NCI-H524 (cell line): ENCODE data around the gene CCDC112.
"Not testable (repeated sequence)": the region's sequence is repeated elsewhere in the genome, so short reads cannot be mapped to it uniquely, and the experiment has no call there.

Source experiments
- DNase-seq, 2 experiments: peaks; one replicate each; lab custom pipeline; 2025; lab: John Stamatoyannopoulos, UW

CCDC112 gene, protein sequence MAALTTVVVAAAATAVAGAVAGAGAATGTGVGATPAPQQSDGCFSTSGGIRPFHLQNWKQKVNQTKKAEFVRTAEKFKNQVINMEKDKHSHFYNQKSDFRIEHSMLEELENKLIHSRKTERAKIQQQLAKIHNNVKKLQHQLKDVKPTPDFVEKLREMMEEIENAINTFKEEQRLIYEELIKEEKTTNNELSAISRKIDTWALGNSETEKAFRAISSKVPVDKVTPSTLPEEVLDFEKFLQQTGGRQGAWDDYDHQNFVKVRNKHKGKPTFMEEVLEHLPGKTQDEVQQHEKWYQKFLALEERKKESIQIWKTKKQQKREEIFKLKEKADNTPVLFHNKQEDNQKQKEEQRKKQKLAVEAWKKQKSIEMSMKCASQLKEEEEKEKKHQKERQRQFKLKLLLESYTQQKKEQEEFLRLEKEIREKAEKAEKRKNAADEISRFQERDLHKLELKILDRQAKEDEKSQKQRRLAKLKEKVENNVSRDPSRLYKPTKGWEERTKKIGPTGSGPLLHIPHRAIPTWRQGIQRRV

DNA sequence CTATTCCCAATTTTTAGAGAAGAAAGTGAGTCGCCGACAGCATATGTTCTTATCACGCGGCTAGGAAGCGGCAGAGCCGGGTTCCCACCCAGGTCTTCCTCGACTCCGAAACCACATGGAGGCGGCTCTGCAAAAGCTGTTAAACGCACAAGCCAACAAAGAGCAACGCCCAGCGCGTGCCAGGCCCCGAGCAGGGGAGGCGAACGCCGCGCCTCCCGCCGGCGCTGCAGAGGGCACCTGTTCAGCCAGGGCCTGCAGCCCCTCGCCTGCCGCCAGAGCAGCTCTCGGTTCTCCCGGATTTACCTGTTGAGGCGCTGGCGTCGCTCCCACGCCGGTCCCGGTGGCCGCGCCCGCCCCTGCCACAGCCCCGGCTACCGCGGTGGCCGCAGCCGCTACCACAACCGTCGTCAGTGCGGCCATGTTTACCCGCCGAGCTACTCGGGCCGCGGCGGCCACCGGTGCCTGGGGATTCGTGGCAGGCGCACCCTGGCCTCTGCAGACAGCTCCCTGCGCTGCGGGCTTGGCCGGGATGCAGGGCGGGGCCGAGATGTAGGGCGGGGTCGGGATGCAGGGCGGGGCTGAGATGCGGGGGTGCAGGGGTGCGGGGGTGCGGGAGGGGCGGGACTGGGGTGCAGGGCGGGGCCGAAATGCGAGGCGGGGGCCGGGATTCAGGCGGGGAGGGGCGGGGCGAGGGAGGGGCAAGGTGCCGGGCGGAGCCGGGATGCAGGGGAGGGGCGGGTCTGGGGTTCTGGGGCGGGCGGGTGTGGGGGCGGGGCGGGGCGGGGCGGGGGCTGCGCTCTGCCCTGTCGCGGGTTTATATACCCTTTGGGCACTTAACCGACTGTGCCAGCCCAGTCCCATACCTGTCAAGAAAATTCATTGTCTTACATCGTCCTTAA, at the start of gene CCDC112:
CCDC112 (minus strand) TSS at position 531 of the 899 bp plus-strand sequence; CDS start at position 420, 111 bp downstream.
- peak; percentile 35 to 67 for DNase-seq

DNA sequence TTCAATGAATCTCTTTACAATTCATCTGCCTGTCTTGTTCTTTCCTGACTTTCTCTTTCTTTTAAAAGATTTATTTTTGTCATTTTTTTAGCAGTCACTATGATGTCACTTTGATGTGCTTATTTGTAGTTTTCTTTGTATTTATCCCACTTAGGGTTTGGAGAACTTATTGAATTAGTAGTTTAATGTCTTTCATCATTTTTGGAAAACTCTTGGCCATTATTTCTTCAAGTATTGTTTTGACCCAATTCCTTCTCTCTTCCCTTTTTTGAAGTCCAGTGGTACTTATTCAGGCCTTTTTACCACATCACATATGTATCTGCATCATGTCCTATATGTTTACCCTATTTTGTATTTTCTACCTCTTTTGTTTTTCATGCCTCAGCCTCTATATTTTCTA, 48.9 kb upstream of the CCDC112 start:
- DNase-seq, result no peak

DNA sequence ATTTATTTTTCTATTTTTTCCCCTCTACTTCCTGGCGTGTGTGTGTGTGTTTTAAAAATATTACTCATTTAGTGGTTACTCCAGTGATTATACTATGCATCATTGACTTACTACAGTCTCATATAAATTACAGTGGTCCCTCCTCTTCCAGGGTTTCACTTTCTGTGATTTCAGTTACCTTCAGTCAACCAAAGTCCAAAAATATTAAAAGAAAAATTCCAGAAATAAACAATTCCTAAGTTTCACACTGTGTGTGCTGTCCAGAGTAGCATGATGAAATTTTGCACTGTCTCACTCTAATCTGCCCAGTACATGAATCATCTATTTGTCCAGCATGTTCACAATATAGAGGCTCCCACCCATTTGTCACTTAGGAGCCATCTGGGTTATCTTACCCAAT, 47.4 kb upstream of the CCDC112 start:
- DNase-seq, result no peak

DNA sequence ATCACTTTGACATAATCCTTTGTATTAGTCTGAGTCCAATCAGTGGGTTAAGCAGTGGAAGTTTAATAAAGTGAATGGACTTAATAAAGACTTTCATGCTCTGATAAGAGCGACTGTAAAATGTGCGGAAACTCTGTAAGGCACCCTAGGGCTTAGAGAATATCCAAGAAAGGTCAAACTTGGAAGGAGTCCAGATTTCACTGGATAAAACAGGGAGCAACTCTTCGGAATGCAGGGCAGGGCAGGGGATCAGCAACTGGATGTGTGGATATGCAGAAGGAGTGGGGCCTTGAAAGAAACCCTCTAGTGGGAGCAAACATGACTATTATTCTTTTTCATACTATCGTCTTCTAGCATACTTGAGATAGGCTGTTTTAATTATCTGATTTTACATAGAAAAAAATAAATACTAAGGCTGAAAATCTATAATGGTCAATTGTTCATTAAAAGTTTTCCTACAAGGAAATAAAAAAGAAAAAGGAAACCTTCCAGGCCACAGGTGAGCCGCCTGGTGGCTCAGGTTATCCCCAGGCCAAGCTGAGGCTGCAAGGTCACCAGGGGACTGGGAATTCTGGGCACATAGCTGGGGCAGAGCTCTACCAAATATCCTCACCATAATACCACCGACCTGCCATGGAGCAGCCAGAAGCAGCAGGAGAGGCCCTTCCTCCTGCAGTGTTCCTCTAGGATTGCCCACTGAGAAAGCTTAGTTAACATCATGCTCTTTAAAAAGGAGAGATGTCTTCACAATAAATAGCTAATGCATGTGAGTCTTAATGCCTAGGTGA, 46.3 kb upstream of the CCDC112 start:
- no peak for DNase-seq

DNA sequence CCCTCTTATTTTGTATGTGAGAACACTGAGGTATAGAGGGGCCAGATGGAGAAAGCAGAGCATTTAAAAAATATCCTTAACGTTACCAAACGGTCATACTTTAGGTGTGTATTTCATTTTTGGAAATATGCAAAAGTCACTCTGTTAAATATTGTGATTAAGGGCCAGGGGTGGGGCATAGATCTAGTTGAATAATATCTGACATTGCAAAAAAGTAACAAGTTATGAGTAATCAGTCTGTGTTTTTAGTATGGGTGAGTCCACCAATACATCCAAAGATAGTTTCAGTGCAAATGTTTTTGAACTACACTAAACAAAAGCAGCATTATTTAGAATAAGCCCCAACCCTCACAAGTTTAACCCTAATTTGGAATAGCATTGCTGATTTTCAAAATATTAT, 45.3 kb upstream of the CCDC112 start:
- no peak for DNase-seq

DNA sequence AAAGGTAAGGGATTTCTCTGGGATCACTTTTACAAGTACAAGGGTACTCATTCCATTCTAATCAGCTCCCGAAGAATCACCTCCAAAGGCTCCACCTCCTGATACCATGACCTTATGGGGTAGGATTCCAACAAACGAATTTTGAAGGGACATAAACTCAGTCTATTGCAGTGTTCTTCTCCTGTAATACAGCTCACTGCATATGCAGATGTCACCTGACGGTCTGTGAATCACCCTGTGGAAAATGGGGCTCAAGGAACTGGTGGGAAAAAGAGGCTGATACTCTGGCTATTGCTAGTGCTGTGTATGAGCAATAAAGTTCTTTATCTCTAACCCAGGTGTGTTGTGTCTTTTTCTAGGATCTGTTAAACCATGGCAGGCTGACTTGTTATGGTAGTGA, 42.4 kb upstream of the CCDC112 start:
- no peak for DNase-seq

DNA sequence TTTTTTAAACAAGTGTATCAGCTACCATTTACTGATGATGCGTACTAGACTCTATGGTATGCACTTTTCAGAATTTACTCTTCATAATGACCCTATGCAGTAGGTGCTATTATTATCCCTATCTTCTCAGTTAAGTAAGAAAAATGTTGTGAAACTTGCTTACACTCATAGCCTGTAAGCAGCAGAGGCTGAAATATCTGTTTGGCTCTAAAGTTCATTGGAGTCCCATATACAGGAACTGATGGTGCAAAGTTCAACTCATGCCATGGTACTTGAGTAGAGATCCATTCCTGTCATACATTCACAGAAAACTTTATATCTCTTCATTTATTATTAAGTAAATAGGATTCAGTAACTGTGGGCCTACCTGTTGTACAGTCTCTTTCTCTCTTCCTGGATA, 41.4 kb upstream of the CCDC112 start:
- DNase-seq, result no peak

DNA sequence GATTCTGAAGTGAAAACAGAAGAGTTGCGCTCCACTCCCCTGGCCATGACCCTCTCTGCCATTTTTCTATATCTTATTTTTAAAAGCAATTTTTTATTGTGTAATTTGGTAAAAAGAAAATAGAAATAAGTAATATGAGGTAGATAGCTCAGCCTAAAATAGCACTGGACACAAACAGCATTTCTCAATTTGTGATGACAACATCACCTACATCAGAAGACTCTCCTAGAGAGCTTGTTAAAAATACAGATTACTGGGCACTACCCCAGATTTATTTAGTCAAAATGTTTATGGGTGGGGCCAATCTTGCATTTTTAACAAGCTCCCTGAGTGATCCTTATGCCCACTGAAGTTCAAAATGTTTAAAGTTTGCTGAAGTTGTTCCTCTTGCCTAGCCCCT, 40.5 kb upstream of the CCDC112 start:
- no peak for DNase-seq

DNA sequence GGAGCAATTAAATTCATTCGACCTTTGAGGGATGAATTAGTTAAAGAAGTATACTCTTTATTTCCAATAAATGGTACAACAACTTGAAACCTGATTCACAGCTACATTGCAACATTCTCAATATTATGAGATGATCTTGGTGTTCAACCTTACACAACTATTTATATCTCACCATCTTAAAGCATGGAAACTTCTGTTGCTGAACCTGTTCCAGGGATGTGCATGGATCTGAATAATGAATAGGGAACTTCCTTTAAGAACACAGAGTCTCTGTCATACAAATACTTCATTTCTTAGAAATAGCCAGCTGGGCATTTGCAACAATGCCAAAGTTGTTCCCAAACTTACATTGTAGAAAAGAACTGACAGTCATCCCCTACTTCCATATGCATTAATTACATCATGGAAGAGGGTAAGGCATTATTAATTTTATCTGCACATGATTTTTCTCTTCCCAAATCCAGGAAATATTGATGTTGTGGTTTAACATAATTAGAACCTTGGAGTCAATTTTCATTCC, 39.8 kb upstream of the CCDC112 start:
- no peak for DNase-seq

DNA sequence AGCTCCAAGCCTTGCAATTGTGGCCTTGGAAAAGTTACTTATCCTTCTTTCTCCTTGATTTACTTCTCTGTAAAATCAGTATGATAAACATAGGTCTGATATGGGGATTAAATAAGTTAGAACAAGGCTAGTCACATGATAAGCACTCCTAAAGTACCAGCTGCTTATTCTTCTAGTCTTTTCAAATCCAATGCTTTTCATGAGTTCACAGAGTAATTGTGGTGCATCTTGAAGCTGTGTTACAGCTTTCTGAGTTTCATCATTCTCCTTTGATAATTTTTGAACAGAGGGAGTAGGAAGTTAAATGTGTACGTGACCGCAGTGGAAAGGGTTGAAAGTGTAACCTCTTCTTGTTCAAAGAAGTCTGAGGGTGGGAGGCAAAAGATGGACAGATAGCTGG, 38.8 kb upstream of the CCDC112 start:
- no peak for DNase-seq

DNA sequence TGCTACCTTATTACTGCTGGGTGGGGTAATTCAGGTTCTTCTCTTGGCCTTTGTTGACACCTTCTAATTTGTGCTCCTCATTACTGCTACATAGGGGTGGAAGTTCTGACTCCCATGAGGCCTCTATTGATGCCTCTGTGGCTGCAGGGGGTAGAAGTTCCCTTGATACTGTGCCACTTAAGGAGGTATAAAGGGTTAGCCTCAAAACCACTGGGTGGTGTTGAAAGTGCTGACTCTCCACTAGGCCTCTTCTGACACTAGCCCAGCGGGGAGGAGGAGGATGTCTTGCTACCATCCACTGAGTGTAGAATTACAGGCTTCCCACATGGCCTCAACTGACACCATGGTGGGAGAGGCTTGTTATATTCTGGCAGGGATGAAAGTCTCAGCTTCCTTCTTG, 36.7 kb upstream of the CCDC112 start:
- DNase-seq, result no peak

DNA sequence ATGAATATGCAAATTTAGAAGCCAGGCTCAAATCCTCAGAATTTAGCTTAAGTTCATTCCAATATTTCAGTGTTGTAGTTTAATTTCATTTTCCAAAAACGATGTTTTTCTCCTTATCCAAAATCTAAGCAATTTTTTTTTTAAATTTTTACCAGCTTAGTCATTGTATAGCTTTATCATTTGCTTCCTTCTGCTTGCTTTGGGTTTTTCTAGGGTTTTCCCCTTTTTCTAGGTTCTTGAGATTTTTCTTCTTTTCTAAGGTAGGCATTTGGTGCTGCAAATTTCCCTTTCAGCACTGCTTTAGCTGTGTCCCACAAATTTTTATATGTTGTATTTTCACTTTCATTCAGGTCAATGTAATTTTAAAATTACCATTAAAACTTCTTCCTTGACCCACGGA, 34.4 kb upstream of the CCDC112 start:
- no peak for DNase-seq

DNA sequence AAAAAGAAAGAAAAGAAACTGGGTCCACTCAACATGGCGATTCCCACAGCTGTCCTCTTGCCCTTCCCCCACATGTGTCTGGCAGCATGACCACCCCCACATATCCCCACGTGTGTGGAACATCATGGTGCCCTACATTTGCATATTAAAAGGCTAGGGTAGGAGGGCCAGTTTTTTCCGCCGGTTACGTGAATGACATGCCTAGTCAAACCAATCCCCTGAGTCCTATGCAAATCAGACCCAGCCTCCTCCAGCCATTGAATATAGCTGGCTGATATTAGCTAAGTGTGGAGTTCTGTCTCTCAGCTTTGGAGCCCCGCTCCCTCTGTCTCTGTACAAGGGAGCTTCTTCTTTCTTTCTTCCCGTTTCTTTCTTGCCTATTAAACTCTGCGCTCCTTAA, 33.0 kb upstream of the CCDC112 start:
- no peak for DNase-seq

DNA sequence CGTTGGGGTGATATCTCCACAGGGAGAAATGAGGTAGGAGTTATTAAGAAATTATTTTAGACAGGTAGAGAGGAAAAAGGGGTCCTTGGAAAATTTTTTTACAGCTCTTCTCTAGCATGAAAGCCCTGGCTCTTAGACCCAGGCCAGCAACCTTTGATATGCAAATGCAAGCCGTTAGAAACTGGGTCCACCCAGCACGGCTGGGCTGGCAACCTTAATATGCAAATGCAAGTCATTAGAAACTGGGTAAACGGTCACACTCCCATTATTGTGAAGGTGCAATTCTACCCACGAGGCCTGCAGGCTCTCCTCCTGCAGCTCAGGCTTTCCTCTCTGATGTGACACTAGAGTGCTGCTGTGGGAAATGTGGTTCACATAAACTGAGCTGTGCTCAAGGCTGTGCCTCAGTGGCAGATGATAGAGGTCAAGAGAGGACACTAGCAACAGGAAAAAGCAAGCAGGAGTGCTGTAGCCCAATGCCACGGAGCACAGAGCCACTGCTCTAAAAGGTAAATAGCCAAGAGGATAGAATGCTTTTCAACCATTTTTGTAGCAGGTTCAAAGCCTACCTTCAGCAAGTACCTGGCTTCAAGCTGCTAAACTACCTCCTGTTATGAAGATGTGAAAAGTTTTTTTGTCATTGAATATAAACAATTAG, 32.3 kb upstream of the CCDC112 start:
- not testable (repeated sequence) for DNase-seq

DNA sequence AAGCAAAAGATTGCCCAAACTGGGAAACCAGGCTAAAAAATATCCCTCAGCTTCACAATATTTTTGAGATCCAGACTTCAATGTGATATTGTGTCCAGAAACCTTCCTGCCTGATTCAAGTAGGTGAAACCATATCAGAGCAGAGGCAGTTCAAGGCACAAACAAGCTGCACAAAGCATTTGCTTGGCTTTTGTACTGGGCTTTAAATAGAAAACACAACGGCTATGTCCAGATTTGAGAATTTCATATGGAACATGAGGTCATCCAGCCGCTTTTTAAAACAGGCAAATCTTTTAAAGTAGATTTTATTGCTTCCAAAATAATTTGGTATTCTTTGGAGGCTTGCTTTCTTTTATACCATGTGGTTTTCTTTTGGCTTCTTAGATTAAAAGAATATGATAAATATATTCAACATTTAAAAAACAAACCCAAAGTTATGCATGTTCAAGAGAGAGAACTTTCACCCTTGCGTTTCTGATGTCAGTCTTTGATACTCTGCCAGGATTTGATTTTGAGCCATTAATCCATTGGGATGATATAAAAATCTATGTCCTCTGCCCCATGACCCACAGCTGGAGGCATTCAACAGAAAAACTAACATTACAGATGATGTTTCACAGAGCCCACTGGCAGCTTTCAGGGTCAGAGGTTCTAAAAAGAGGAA, 29.0 kb upstream of the CCDC112 start:
- DNase-seq, result no peak

DNA sequence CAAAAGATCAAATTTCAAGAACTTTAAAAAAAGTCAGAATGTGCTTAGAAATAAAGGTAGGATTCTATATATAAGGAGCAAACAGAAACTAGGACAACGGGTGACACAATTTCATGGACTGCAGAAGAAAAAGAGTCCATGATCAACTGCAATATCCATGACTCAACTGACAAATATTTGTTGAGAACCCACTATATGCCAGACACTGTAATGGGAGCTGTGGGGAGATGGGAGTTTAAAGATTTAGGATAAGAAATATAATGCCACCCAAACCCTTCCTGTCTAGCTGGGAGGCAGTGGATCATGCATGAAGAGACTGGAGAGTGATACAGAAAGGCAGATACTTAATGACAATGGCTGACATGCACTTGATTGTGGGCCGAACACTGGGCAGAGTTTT, 27.6 kb upstream of the CCDC112 start:
- no peak for DNase-seq

DNA sequence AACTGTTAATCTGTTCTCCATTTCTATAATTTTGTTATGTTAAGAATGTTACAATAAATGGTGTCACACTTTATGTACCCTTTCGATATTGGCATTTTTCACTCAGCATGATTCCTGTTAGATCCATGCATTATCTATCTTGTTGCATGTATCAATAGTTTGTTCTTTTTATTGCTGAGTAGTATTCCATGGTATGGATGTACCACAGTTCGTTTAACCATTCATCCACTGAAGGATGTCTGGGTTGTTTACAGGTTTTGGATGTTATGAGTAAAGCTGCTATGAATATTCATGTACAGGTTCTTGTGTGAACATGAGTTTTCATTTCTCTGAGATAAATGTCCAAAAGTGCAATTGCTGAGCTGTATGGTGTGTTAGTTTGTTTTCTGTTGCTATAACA, 26.3 kb upstream of the CCDC112 start:
- no peak for DNase-seq

DNA sequence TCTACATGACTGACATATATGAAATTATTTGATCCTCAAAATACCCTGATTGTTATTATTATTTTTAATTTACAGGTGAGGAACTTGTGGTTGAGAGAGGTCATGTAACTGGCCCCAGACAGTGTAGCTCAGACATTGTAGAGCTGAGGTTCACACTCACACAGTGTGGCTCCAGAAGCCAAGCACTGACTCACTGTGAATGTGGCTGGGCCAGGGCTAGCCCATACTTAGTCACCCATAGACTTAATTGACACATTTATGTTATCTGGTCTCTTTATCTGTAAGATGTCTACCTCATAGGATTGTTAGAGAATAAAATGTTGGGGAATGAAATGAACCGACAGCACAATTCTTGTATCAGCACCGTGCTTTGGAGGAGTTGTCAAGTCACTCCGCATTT, 24.9 kb upstream of the CCDC112 start:
- no peak for DNase-seq

DNA sequence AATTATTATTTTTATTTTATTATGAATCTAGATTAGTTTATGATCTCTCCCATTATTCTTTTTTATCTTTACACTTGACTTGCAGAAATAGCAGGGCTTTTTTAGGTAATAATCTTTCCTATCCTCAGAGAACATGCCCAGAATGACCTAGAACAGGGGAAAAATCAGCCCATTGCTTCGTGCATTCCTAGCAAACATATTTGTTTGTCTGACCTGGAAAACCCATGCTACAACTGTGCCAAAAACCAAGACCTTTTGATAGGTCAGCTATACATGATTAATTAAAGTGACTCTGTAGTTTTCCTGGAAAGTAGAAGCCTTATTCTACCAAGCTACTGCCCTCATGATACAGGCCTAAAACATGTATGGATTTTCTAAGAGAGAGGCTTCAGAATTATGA, 24.1 kb upstream of the CCDC112 start:
- no peak for DNase-seq

DNA sequence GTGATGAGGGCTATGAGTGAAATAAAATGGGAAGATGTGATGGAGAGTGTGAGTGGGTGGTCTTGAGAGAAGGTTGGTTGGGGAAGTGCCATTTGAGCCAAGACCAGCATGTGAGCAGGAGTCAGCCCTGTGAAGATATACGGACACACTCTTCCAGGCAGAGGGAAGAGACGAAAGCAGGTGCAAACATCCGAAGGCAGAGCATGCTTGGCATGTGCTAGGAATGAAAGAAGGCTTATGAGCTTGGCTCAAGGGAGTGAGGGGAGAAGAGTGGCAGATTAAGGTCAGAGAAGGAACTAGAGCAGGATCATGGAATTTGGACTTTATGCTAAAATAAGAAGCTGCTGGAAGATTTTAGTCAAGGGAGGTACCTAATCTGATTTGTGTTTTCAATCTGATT, 23.6 kb upstream of the CCDC112 start:
- no peak for DNase-seq

DNA sequence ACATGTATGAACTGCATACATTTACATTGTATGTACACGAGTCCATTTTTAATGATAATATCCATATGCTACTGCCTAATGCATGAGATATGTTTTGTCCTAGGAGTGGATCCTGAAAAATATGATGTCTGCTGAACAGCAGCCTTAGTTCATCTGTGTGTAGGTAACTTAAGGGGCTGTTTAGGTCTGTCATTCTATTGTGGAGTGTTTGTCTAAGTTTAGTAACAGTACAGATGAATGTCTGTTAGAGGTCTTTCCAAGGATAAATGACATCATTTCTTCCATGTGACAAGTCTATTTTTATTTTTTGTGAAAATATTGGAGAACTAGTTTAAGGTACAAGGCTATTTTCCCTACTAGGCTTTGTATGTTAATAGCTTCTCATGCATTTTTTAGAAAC, 22.6 kb upstream of the CCDC112 start:
- no peak for DNase-seq
